PC-9 (cell line): Measurements from ENCODE around the gene PLXNA3. TPM values are rescaled to one million over a fixed set of nuclear protein-coding genes. Genes with fewer than 3 reads are reported as not detected.

Experiments used
- BruUV-seq: library from RNA; stranded (reverse); fragments of 400-500 nt; replicated peaks from 2 replicates; lab custom pipeline; 2021; lab: Mats Ljungman, UMichigan
- CTCF ChIA-PET: fragments of 300-600 bp; sonication (Branson Sonifier 250); formaldehyde crosslinking; loops from one replicate; lab custom pipeline; 2022; ENCODE audit warnings: antibody characterized with exemption; lab: Charles Lee
- POLR2A ChIA-PET: fragments of 300-600 bp; sonication (Branson Sonifier 250); formaldehyde crosslinking; loops from one replicate; lab custom pipeline; 2022; ENCODE audit warnings: antibody characterized with exemption; ENCODE audit not compliant: unreplicated experiment; lab: Charles Lee
- DNase-seq, 2 experiments: peaks; one replicate each; pipeline versions ENCODE4 v3.0.0 to v3.0.0-alpha.2; 2015 to 2022; ENCODE audit warnings: mixed read lengths in 1 of 2
- H2AFZ ChIP-seq: fragments of 200-600 bp; sonication (generic); 2 replicates; pipeline ENCODE4 v1.8.1; 2017; ENCODE audit warnings: antibody characterized with exemption
- H3F3A ChIP-seq: fragments of 200-600 bp; sonication (generic); 2 replicates; pipeline ENCODE4 v1.8.1; 2017; ENCODE audit warnings: antibody characterized with exemption, mild to moderate bottlenecking, low read depth; ENCODE audit not compliant: insufficient read depth
- H3K27ac ChIP-seq: fragments of 200-600 bp; sonication (generic); 2 replicates; pipeline ENCODE4 v1.6.1; 2016; ENCODE audit warnings: mixed run types
- H3K27me3 ChIP-seq: fragments of 200-600 bp; sonication (generic); 2 replicates; pipeline ENCODE4 v1.6.1; 2016; ENCODE audit warnings: low read depth, mixed run types; ENCODE audit not compliant: insufficient read depth
- H3K36me3 ChIP-seq: fragments of 200-600 bp; sonication (generic); 2 replicates; pipeline ENCODE4 v1.6.1; 2016; ENCODE audit warnings: low read depth, mixed run types
- H3K4me1 ChIP-seq: fragments of 200-600 bp; sonication (generic); replicated peaks from 2 replicates; pipeline ENCODE4 v1.6.1; 2016; ENCODE audit warnings: mixed run types; ENCODE audit not compliant: insufficient read depth
- H3K4me2 ChIP-seq: fragments of 200-600 bp; sonication (generic); 2 replicates; pipeline ENCODE4 v1.6.1; 2017; ENCODE audit warnings: mixed run types
- H3K4me3 ChIP-seq: fragments of 200-600 bp; sonication (generic); 2 replicates; pipeline ENCODE4 v1.6.1; 2016; ENCODE audit warnings: mixed run types
- H3K79me2 ChIP-seq: fragments of 200-600 bp; sonication (generic); 2 replicates; pipeline ENCODE4 v1.6.1; 2017; ENCODE audit warnings: low read depth, mixed run types
- H3K9me2 ChIP-seq: fragments of 200-600 bp; sonication (generic); 2 replicates; pipeline ENCODE4 v1.8.1; 2017; ENCODE audit warnings: mild to moderate bottlenecking; ENCODE audit not compliant: insufficient read depth
- H3K9me3 ChIP-seq: fragments of 200-600 bp; sonication (generic); 2 replicates; pipeline ENCODE4 v1.8.1; 2016; ENCODE audit warnings: low read depth; ENCODE audit not compliant: insufficient read depth
- H4K20me1 ChIP-seq: fragments of 200-600 bp; sonication (generic); 2 replicates; pipeline ENCODE4 v1.8.1; 2017; ENCODE audit not compliant: insufficient read depth
- CTCF ChIP-seq: fragments of 200-600 bp; sonication (generic); conservative IDR thresholded peaks from 2 replicates; pipeline ENCODE4 v1.6.1; 2017; ENCODE audit warnings: mixed run types, antibody characterized with exemption, mild to moderate bottlenecking, moderate library complexity
- EZH2 ChIP-seq: fragments of 200-600 bp; sonication (generic); IDR thresholded peaks from 2 replicates; pipeline ENCODE4 v1.8.0; 2017; ENCODE audit warnings: antibody characterized with exemption, low read depth
- intact Hi-C: fragments of 100-400 bp; cut with micrococcal nuclease; formaldehyde crosslinking; loops from one replicate; pipeline ENCODE4 v1.10.0; 2022; ENCODE audit not compliant: unreplicated experiment
- total RNA-seq: library from RNA; stranded (reverse); gene quantifications from 2 replicates; pipeline ENCODE4 v1.2.3, GENCODE V29; 2021

Gene PLXNA3
- total RNA-seq, 1 experiment from 2014 or later: 124 TPM

- H3F3A ChIP-seq: peaks cover 14% of the 10 kb centered on the region; the same call in 1 of the 2 replicates
- no peaks in the 10 kb centered on the region for H3K27me3 ChIP-seq
- no peaks in the 10 kb centered on the region for H4K20me1 ChIP-seq
- no peaks in the 10 kb centered on the region for H3K79me2 ChIP-seq
- H3K4me2 ChIP-seq: no peak overlapping the region
- CTCF ChIA-PET: no interaction called here
- H2AFZ ChIP-seq: no peak overlapping the region
- H3K4me3 ChIP-seq: no peak overlapping the region
- H3K9me2 ChIP-seq: no peaks in the 10 kb centered on the region
- H3K9me3 ChIP-seq: no peaks in the 10 kb centered on the region
- TF ChIP-seq EZH2 (no peak), CTCF (no peak)
- intact Hi-C loops: no loop called here
- no peaks in the 10 kb centered on the region for H3K36me3 ChIP-seq
- H3K4me1 ChIP-seq: peaks cover 14% of the 10 kb centered on the region
- POLR2A ChIA-PET: interaction anchor here (0.7 kb wide), 1 partner anchor 20 kb away, joined by 6 read pairs; no protein-coding TSS in a partner anchor
- no peak overlapping the region for H3K27ac ChIP-seq
- no peak for DNase-seq
- no TSS peak for BruUV-seq
Measured at GRCh38 chrX:154502098-154502497, 44.0 kb downstream of the PLXNA3 start.

GRCh38 chrX:154502989-154503388, 44.9 kb downstream of the PLXNA3 start:
- Histone ChIP-seq H2AFZ (no peak overlapping the region), H3K9me3 (no peaks in the 10 kb centered on the region), H3K27ac (no peak overlapping the region), H3K36me3 (no peaks in the 10 kb centered on the region), H3K79me2 (no peaks in the 10 kb centered on the region), H3K27me3 (no peaks in the 10 kb centered on the region), H3K4me3 (no peak overlapping the region), H3K4me2 (no peak overlapping the region), H3F3A (peaks cover 14% of the 10 kb centered on the region; the same call in 1 of the 2 replicates), H4K20me1 (no peaks in the 10 kb centered on the region), H3K4me1 (peaks cover 14% of the 10 kb centered on the region), H3K9me2 (no peaks in the 10 kb centered on the region)
- BruUV-seq: no TSS peak
- no peak for DNase-seq
- TF ChIP-seq CTCF (no peak), EZH2 (no peak)
- ChIA-PET POLR2A (no interaction called here), CTCF (no interaction called here)
- intact Hi-C loops: no loop called here

GRCh38 chrX:154505734-154506133, 47.7 kb downstream of the PLXNA3 start:
- Histone ChIP-seq H3K36me3 (no peaks in the 10 kb centered on the region), H3K27ac (peak overlapping the region; percentile 59), H3K9me3 (no peaks in the 10 kb centered on the region), H3K4me1 (peaks cover 14% of the 10 kb centered on the region), H3K9me2 (no peaks in the 10 kb centered on the region), H3K4me3 (no peak overlapping the region), H4K20me1 (no peaks in the 10 kb centered on the region), H2AFZ (no peak overlapping the region), H3K27me3 (no peaks in the 10 kb centered on the region), H3K4me2 (peak overlapping the region; percentile 36; the same call in 1 of the 2 replicates), H3K79me2 (no peaks in the 10 kb centered on the region), H3F3A (peaks cover 14% of the 10 kb centered on the region; the same call in 1 of the 2 replicates)
- intact Hi-C loops: no loop called here
- no TSS peak for BruUV-seq
- ChIA-PET CTCF (no interaction called here), POLR2A (no interaction called here)
- TF ChIP-seq CTCF: no peak
- TF ChIP-seq EZH2: no peak
- DNase-seq: peak; percentile 49 to 67
